Glutamatergic neuron (in vitro differentiated cells): ENCODE measurements around the gene UBR1. TPM values are rescaled to one million over a fixed set of nuclear protein-coding genes. Genes with fewer than 3 reads are reported as not detected.

ENCODE experiments used
- DNase-seq: peaks from one replicate; pipeline ENCODE4 v3.0.0; 2022
- H3K27ac Mint-ChIP-seq: one replicate; pipeline ENCODE4 v1.8.0; 2020; ENCODE audit warnings: mild to moderate bottlenecking, mixed read lengths, inconsistent platforms; ENCODE audit not compliant: unreplicated experiment
- H3K27me3 Mint-ChIP-seq: one replicate; pipeline ENCODE4 v1.8.0; 2020; ENCODE audit warnings: mild to moderate bottlenecking, moderate library complexity, mixed read lengths, inconsistent platforms; ENCODE audit not compliant: unreplicated experiment
- H3K36me3 Mint-ChIP-seq: one replicate; pipeline ENCODE4 v1.8.0; 2020; ENCODE audit warnings: mild to moderate bottlenecking, mixed read lengths, inconsistent platforms; ENCODE audit not compliant: unreplicated experiment
- H3K4me1 Mint-ChIP-seq: one replicate; pipeline ENCODE4 v1.8.0; 2020; ENCODE audit warnings: mild to moderate bottlenecking, low read depth, mixed read lengths, inconsistent platforms; ENCODE audit not compliant: unreplicated experiment
- H3K4me3 Mint-ChIP-seq: one replicate; pipeline ENCODE4 v1.8.0; 2020; ENCODE audit warnings: mild to moderate bottlenecking, mixed read lengths, inconsistent platforms; ENCODE audit not compliant: unreplicated experiment
- H3K9me3 Mint-ChIP-seq: one replicate; pipeline ENCODE4 v1.8.0; 2020; ENCODE audit warnings: mild to moderate bottlenecking, moderate library complexity, mixed read lengths, inconsistent platforms; ENCODE audit not compliant: unreplicated experiment
- CTCF ChIP-seq: fragments of 200-600 bp; sonication (generic); IDR thresholded peaks from one replicate; pipeline ENCODE4 v1.5.0; 2021; ENCODE audit not compliant: partially characterized antibody, unreplicated experiment
- total RNA-seq: library from RNA; stranded (reverse); fragmentation: NEBNext Ultra II Directional; extraction: Animal tissue kit (Norgen Biotek cat#: 25700); gene quantifications from one replicate; pipeline ENCODE4 v1.2.1, GENCODE V29; 2021; ENCODE audit not compliant: unreplicated experiment

Gene UBR1
- total RNA-seq, 1 donor from 2014 or later = 39.9 TPM

- no peak for DNase-seq
These were observed 1.9 kb upstream of the UBR1 start for GRCh38 chr15:43107751-43108150.

GRCh38 chr15:43106486-43106829 is 620 bp upstream of the UBR1 start:
- H3K9me3 Mint-ChIP-seq = no peaks in the 10 kb centered on the region
- DNase-seq = no peak
- H3K27me3 Mint-ChIP-seq = no peaks in the 10 kb centered on the region
- TF ChIP-seq CTCF = no peak
- H3K27ac Mint-ChIP-seq = peak overlapping the region; percentile 93
- H3K4me1 Mint-ChIP-seq = peaks cover 3% of the 10 kb centered on the region
- peak overlapping the region; percentile 94 for H3K4me3 Mint-ChIP-seq
- no peaks in the 10 kb centered on the region for H3K36me3 Mint-ChIP-seq

More at GRCh38 chr15:43107751-43108150, 1.9 kb upstream of the UBR1 start:
- H3K9me3 Mint-ChIP-seq = no peaks in the 10 kb centered on the region
- no peak for TF ChIP-seq CTCF
- H3K4me1 Mint-ChIP-seq = peaks cover 3% of the 10 kb centered on the region
- no peak overlapping the region for H3K27ac Mint-ChIP-seq
- no peaks in the 10 kb centered on the region for H3K36me3 Mint-ChIP-seq
- H3K4me3 Mint-ChIP-seq = no peak overlapping the region
- no peaks in the 10 kb centered on the region for H3K27me3 Mint-ChIP-seq

- DNase-seq = no peak
- peak overlapping the region; percentile 93 for H3K27ac Mint-ChIP-seq
- H3K27me3 Mint-ChIP-seq = no peaks in the 10 kb centered on the region
- H3K36me3 Mint-ChIP-seq = no peaks in the 10 kb centered on the region
- H3K4me3 Mint-ChIP-seq = peak overlapping the region; percentile 94
- peaks cover 3% of the 10 kb centered on the region for H3K4me1 Mint-ChIP-seq
- H3K9me3 Mint-ChIP-seq = no peaks in the 10 kb centered on the region
- TF ChIP-seq CTCF = no peak
These were observed 631 bp downstream of the UBR1 start for GRCh38 chr15:43105077-43105736.

GRCh38 chr15:43104426-43104825 is 1.4 kb downstream of the UBR1 start:
- no peak for TF ChIP-seq CTCF
- Mint-ChIP-seq H3K36me3 (no peaks in the 10 kb centered on the region), H3K9me3 (no peaks in the 10 kb centered on the region), H3K4me3 (peak overlapping the region; percentile 44), H3K4me1 (peaks cover 3% of the 10 kb centered on the region), H3K27me3 (no peaks in the 10 kb centered on the region), H3K27ac (no peak overlapping the region)
- no peak for DNase-seq

GRCh38 chr15:43103907-43104306 is 1.9 kb downstream of the UBR1 start:
- no peak overlapping the region for H3K27ac Mint-ChIP-seq
- TF ChIP-seq CTCF = no peak
- no peak overlapping the region for H3K4me3 Mint-ChIP-seq
- no peaks in the 10 kb centered on the region for H3K27me3 Mint-ChIP-seq
- no peaks in the 10 kb centered on the region for H3K9me3 Mint-ChIP-seq
- no peaks in the 10 kb centered on the region for H3K36me3 Mint-ChIP-seq
- DNase-seq = no peak
- H3K4me1 Mint-ChIP-seq = peaks cover 3% of the 10 kb centered on the region
